ENCODE measurements around the gene ZFP57. TPM values are rescaled to one million over a fixed set of nuclear protein-coding genes. Genes with fewer than 3 reads are reported as not detected.

The ZFP57 gene
- total RNA-seq: 1 to 10 TPM; 5.2 to 9.0 TPM

GRCh38 chr6:29680904-29681303 lies at the start of gene ZFP57:
TSS of gene ZFP57 (minus strand) at chr6:29681152. CDS start at chr6:29677003, 4,149 bp downstream.
- no peak for DNase-seq (ENCODE audit: low spot score)
- H3K4me3 Mint-ChIP-seq: peak within 1 kb of the TSS; percentile 62
- H3K4me1 Mint-ChIP-seq (ENCODE audit: low read depth in 2 of 2): peaks cover 5 to 23% of the 10 kb centered on the region in 2 donors

GRCh38 chr6:29730575-29731126 lies 49.7 kb upstream of the ZFP57 start:
- no peak overlapping the region for H3K4me3 Mint-ChIP-seq
- H3K27ac Mint-ChIP-seq: no peak overlapping the region
- H3K4me1 Mint-ChIP-seq (ENCODE audit: low read depth in 2 of 2): peaks cover 48 to 54% of the 10 kb centered on the region in 2 donors
- H3K27me3 Mint-ChIP-seq: no peaks in the 10 kb centered on the region
- no peaks in the 10 kb centered on the region for H3K9me3 Mint-ChIP-seq
- no peak for DNase-seq (ENCODE audit: low spot score)
- peaks cover 27% of the 10 kb centered on the region for H3K36me3 Mint-ChIP-seq
- ATAC-seq: no peak

More at GRCh38 chr6:29680904-29681303, at the start of gene ZFP57:
- ATAC-seq: peak; percentile 44 to 82
- Mint-ChIP-seq H3K9me3 (no peaks in the 10 kb centered on the region), H3K27ac (peak within 1 kb of the TSS in 1 of 2 donors; percentile 70), H3K27me3 (no peaks in the 10 kb centered on the region), H3K36me3 (no peaks in the 10 kb centered on the region)

- H3K36me3 Mint-ChIP-seq: peaks cover 28% of the 10 kb centered on the region
- H3K4me1 Mint-ChIP-seq (ENCODE audit: low read depth in 2 of 2): peaks cover 54 to 61% of the 10 kb centered on the region in 2 donors
- no peaks in the 10 kb centered on the region for H3K27me3 Mint-ChIP-seq
- DNase-seq (ENCODE audit: low spot score) (no peak), ATAC-seq (no peak)
- no peak overlapping the region for H3K4me3 Mint-ChIP-seq
- H3K9me3 Mint-ChIP-seq: no peaks in the 10 kb centered on the region
- no peak overlapping the region for H3K27ac Mint-ChIP-seq
Measured at GRCh38 chr6:29729774-29730328, 48.9 kb upstream of the ZFP57 start.

- Mint-ChIP-seq H3K27ac (peak overlapping the region in 1 of 2 donors; percentile 51), H3K36me3 (peaks cover 28% of the 10 kb centered on the region), H3K4me1 (ENCODE audit: low read depth in 2 of 2) (peaks cover 53 to 57% of the 10 kb centered on the region in 2 donors), H3K27me3 (no peaks in the 10 kb centered on the region), H3K4me3 (no peak overlapping the region), H3K9me3 (no peaks in the 10 kb centered on the region)
- ATAC-seq: no peak
- no peak for DNase-seq (ENCODE audit: low spot score)
Measured at GRCh38 chr6:29728875-29729270, 47.9 kb upstream of the ZFP57 start.

- DNase-seq (ENCODE audit: low spot score): no peak
- H3K27me3 Mint-ChIP-seq: no peaks in the 10 kb centered on the region
- H3K4me3 Mint-ChIP-seq: peak overlapping the region; percentile 93
- peak overlapping the region; percentile 51 to 99 for H3K27ac Mint-ChIP-seq
- H3K9me3 Mint-ChIP-seq: no peaks in the 10 kb centered on the region
- H3K4me1 Mint-ChIP-seq (ENCODE audit: low read depth in 2 of 2): peaks cover 53 to 56% of the 10 kb centered on the region in 2 donors
- peaks cover 28% of the 10 kb centered on the region for H3K36me3 Mint-ChIP-seq
- no peak for ATAC-seq
Measured at GRCh38 chr6:29728173-29728874, 47.4 kb upstream of the ZFP57 start.

GRCh38 chr6:29727637-29728036 lies 46.7 kb upstream of the ZFP57 start:
- H3K9me3 Mint-ChIP-seq: no peaks in the 10 kb centered on the region
- peak overlapping the region; percentile 93 for H3K4me3 Mint-ChIP-seq
- H3K27me3 Mint-ChIP-seq: no peaks in the 10 kb centered on the region
- H3K27ac Mint-ChIP-seq: peak overlapping the region; percentile 51 to 99
- DNase-seq (ENCODE audit: low spot score) (no peak), ATAC-seq (no peak)
- H3K36me3 Mint-ChIP-seq: peaks cover 28% of the 10 kb centered on the region
- peaks cover 54 to 56% of the 10 kb centered on the region in 2 donors for H3K4me1 Mint-ChIP-seq (ENCODE audit: low read depth in 2 of 2)

GRCh38 chr6:29726571-29727194 lies 45.7 kb upstream of the ZFP57 start:
- Mint-ChIP-seq H3K36me3 (peaks cover 28% of the 10 kb centered on the region), H3K9me3 (no peaks in the 10 kb centered on the region), H3K27ac (peak overlapping the region in 1 of 2 donors; percentile 99), H3K4me3 (peak overlapping the region; percentile 93), H3K27me3 (no peaks in the 10 kb centered on the region), H3K4me1 (ENCODE audit: low read depth in 2 of 2) (peaks cover 63 to 64% of the 10 kb centered on the region in 2 donors)
- ATAC-seq (no peak), DNase-seq (ENCODE audit: low spot score) (no peak)

- Mint-ChIP-seq H3K9me3 (no peaks in the 10 kb centered on the region), H3K4me1 (ENCODE audit: low read depth in 2 of 2) (peaks cover 65 to 66% of the 10 kb centered on the region in 2 donors), H3K36me3 (peaks cover 28% of the 10 kb centered on the region), H3K4me3 (peak overlapping the region; percentile 93), H3K27me3 (no peaks in the 10 kb centered on the region), H3K27ac (peak overlapping the region; percentile 94 to 99)
- DNase-seq (ENCODE audit: low spot score) (no peak), ATAC-seq (no peak)
Measured at GRCh38 chr6:29726001-29726400, 45.0 kb upstream of the ZFP57 start.

- no peaks in the 10 kb centered on the region for H3K9me3 Mint-ChIP-seq
- peak overlapping the region; percentile 93 for H3K4me3 Mint-ChIP-seq
- peak overlapping the region; percentile 94 to 99 for H3K27ac Mint-ChIP-seq
- H3K4me1 Mint-ChIP-seq (ENCODE audit: low read depth in 2 of 2): peaks cover 58 to 61% of the 10 kb centered on the region in 2 donors
- ATAC-seq (no peak), DNase-seq (ENCODE audit: low spot score) (no peak)
- H3K27me3 Mint-ChIP-seq: no peaks in the 10 kb centered on the region
- peaks cover 28% of the 10 kb centered on the region for H3K36me3 Mint-ChIP-seq
Measured at GRCh38 chr6:29724937-29725869, 44.3 kb upstream of the ZFP57 start.

- Mint-ChIP-seq H3K4me3 (peak overlapping the region; percentile 93), H3K27ac (peak overlapping the region; percentile 94 to 99), H3K27me3 (no peaks in the 10 kb centered on the region), H3K36me3 (peaks cover 28% of the 10 kb centered on the region), H3K9me3 (no peaks in the 10 kb centered on the region), H3K4me1 (ENCODE audit: low read depth in 2 of 2) (peaks cover 51 to 61% of the 10 kb centered on the region in 2 donors)
- DNase-seq (ENCODE audit: low spot score) (peak; percentile 79), ATAC-seq (peak; percentile 78 to 84)
Measured at GRCh38 chr6:29723666-29724588, 43.0 kb upstream of the ZFP57 start.

- H3K27ac Mint-ChIP-seq: peak within 1 kb of the TSS; percentile 94 to 99
- DNase-seq (ENCODE audit: low spot score) (peak; percentile 92), ATAC-seq (peak; percentile 94 to 96)
- no peaks in the 10 kb centered on the region for H3K27me3 Mint-ChIP-seq
- peak within 1 kb of the TSS; percentile 93 for H3K4me3 Mint-ChIP-seq
- peaks cover 28% of the 10 kb centered on the region for H3K36me3 Mint-ChIP-seq
- peaks cover 50 to 59% of the 10 kb centered on the region in 2 donors for H3K4me1 Mint-ChIP-seq (ENCODE audit: low read depth in 2 of 2)
- H3K9me3 Mint-ChIP-seq: no peaks in the 10 kb centered on the region
Measured at GRCh38 chr6:29723262-29723665, 42.3 kb upstream of the ZFP57 start, which contains the start of gene HLA-F. TSS of gene HLA-F (plus strand) at chr6:29723434. CDS start at chr6:29723464, 30 bp downstream.

- Mint-ChIP-seq H3K9me3 (no peaks in the 10 kb centered on the region), H3K36me3 (peaks cover 4% of the 10 kb centered on the region), H3K27me3 (no peaks in the 10 kb centered on the region), H3K4me1 (ENCODE audit: low read depth in 2 of 2) (peaks cover 26 to 35% of the 10 kb centered on the region in 2 donors), H3K4me3 (no peak overlapping the region), H3K27ac (peak overlapping the region in 1 of 2 donors; percentile 94)
- no peak for ATAC-seq
- no peak for DNase-seq (ENCODE audit: low spot score)
Measured at GRCh38 chr6:29720863-29721262, 39.9 kb upstream of the ZFP57 start.
